ENCODE data around the gene ATP10B.
"Not testable (repeated sequence)": the region's sequence is repeated elsewhere in the genome, so short reads cannot be mapped to it uniquely, and the experiment has no call there.

The ATP10B gene

DNA sequence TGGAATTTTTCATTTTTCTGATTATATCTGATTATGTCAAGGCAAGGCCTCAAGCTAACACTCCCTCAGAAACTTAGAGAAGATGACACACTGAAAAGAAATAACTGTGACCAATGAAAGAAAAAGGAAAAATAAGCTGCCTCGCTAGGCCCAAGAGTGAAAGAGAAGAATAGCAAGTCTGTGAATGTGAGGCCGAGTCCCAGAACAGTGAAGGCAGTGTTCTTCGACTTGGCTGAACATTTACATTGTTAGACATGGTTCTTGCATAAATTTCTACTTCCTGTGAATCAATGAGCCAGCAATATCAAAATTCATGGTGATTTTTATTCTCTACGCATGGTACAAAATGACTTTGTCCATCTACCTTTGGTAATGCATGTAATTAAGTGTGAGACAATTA, at the start of gene ATP10B:
Gene ATP10B, minus strand, starts transcription at position 163 of the 400 bp plus-strand sequence. CDS start 164,137 bp downstream, outside the sequence.
- no peak within 1 kb of the TSS for H3K27ac ChIP-seq (ENCODE audit: low read depth, low read length)
- H3K9ac ChIP-seq (ENCODE audit: low read length): no peak within 1 kb of the TSS
- no peaks in the 10 kb centered on the region for H3K4me1 ChIP-seq (ENCODE audit: insufficient read depth, low read length)
- H3K27me3 ChIP-seq (ENCODE audit: control insufficient read depth in 1 of 2, insufficient read depth in 2 of 2, low read length in 2 of 2): no peaks in the 10 kb centered on the region
- no peaks in the 10 kb centered on the region for H3K36me3 ChIP-seq (ENCODE audit: insufficient read depth, low read length)
- H3K9me3 ChIP-seq (ENCODE audit: low read length): no peaks in the 10 kb centered on the region
- H3K4me3 ChIP-seq (ENCODE audit: low read depth in 1 of 2, low read length in 2 of 2): no peak within 1 kb of the TSS

DNA sequence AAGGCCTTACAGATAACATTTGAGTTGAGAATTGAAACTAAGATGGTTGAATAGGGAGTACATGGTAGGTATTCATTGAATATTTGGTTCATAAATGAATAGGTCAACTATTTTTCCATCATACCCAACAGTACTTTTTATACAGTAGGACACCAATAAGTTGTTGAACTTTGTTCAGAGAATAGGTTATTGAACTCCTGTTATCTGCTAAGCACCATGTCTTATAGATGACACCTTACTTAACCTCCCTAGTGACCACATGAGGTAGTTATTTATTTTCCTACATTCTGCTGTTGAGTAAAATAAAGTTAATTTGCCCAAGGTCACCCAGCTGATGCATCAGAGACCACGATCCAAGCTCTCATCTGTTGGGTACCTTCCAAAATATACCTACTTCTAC, 49.6 kb upstream of the ATP10B start:
- Histone ChIP-seq H3K9ac (ENCODE audit: low read length) (no peak overlapping the region), H3K36me3 (ENCODE audit: insufficient read depth, low read length) (no peaks in the 10 kb centered on the region), H3K27ac (ENCODE audit: low read depth, low read length) (no peak overlapping the region), H3K4me3 (ENCODE audit: low read depth in 1 of 2, low read length in 2 of 2) (no peak overlapping the region), H3K4me1 (ENCODE audit: insufficient read depth, low read length) (no peaks in the 10 kb centered on the region), H3K9me3 (ENCODE audit: low read length) (no peaks in the 10 kb centered on the region), H3K27me3 (ENCODE audit: control insufficient read depth in 1 of 2, insufficient read depth in 2 of 2, low read length in 2 of 2) (no peaks in the 10 kb centered on the region)

DNA sequence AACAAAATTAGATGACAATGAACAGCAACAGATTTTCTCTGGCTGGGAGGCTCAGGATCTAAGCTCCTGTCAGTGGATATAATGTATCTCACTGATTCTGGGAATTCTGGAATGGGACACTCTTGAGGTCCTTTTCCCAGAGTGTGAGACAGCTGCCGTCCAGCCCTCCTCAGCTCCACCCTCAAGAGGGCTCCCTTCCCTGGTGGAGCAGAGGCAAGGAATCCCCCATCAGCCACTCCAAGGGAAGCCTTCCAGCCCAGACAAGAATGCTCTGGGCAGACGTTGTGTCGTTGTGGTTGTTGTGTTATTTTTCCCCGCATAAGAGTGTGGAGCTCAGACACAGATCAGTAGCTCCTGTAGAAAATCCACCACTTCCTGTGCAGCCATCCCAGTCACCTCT, 47.7 kb upstream of the ATP10B start:
- Histone ChIP-seq H3K9me3 (ENCODE audit: low read length) (no peaks in the 10 kb centered on the region), H3K36me3 (ENCODE audit: insufficient read depth, low read length) (no peaks in the 10 kb centered on the region), H3K4me1 (ENCODE audit: insufficient read depth, low read length) (no peaks in the 10 kb centered on the region), H3K9ac (ENCODE audit: low read length) (no peak overlapping the region), H3K4me3 (ENCODE audit: low read depth in 1 of 2, low read length in 2 of 2) (no peak overlapping the region), H3K27me3 (ENCODE audit: control insufficient read depth in 1 of 2, insufficient read depth in 2 of 2, low read length in 2 of 2) (no peaks in the 10 kb centered on the region), H3K27ac (ENCODE audit: low read depth, low read length) (no peak overlapping the region)

GRCh38 chr5:160893180-160893964, 41.4 kb upstream of the ATP10B start:
- not testable (repeated sequence) for H3K27ac ChIP-seq (ENCODE audit: low read depth, low read length); H3K36me3 ChIP-seq (ENCODE audit: insufficient read depth, low read length); H3K9me3 ChIP-seq (ENCODE audit: low read length); H3K4me1 ChIP-seq (ENCODE audit: insufficient read depth, low read length); H3K4me3 ChIP-seq (ENCODE audit: low read depth in 1 of 2, low read length in 2 of 2); H3K27me3 ChIP-seq (ENCODE audit: control insufficient read depth in 1 of 2, insufficient read depth in 2 of 2, low read length in 2 of 2); H3K9ac ChIP-seq (ENCODE audit: low read length)

- H3K4me1 ChIP-seq (ENCODE audit: insufficient read depth, low read length): no peaks in the 10 kb centered on the region
- H3K9me3 ChIP-seq (ENCODE audit: low read length): no peaks in the 10 kb centered on the region
- no peak overlapping the region for H3K27ac ChIP-seq (ENCODE audit: low read depth, low read length)
- no peak overlapping the region for H3K9ac ChIP-seq (ENCODE audit: low read length)
- no peaks in the 10 kb centered on the region for H3K27me3 ChIP-seq (ENCODE audit: control insufficient read depth in 1 of 2, insufficient read depth in 2 of 2, low read length in 2 of 2)
- no peak overlapping the region for H3K4me3 ChIP-seq (ENCODE audit: low read depth in 1 of 2, low read length in 2 of 2)
- H3K36me3 ChIP-seq (ENCODE audit: insufficient read depth, low read length): no peaks in the 10 kb centered on the region
Measured at GRCh38 chr5:160887780-160888179, 35.8 kb upstream of the ATP10B start.

GRCh38 chr5:160873560-160874200, 21.7 kb upstream of the ATP10B start:
- H3K27ac ChIP-seq (ENCODE audit: low read depth, low read length); H3K9ac ChIP-seq (ENCODE audit: low read length); H3K27me3 ChIP-seq (ENCODE audit: control insufficient read depth in 1 of 2, insufficient read depth in 2 of 2, low read length in 2 of 2); H3K4me3 ChIP-seq (ENCODE audit: low read depth in 1 of 2, low read length in 2 of 2); H3K4me1 ChIP-seq (ENCODE audit: insufficient read depth, low read length); H3K36me3 ChIP-seq (ENCODE audit: insufficient read depth, low read length); H3K9me3 ChIP-seq (ENCODE audit: low read length): not testable (repeated sequence)

- no peak overlapping the region for H3K9ac ChIP-seq (ENCODE audit: low read length)
- H3K4me1 ChIP-seq (ENCODE audit: insufficient read depth, low read length): no peaks in the 10 kb centered on the region
- no peak overlapping the region for H3K4me3 ChIP-seq (ENCODE audit: low read depth in 1 of 2, low read length in 2 of 2)
- H3K27ac ChIP-seq (ENCODE audit: low read depth, low read length): no peak overlapping the region
- H3K27me3 ChIP-seq (ENCODE audit: control insufficient read depth in 1 of 2, insufficient read depth in 2 of 2, low read length in 2 of 2): no peaks in the 10 kb centered on the region
- H3K9me3 ChIP-seq (ENCODE audit: low read length): no peaks in the 10 kb centered on the region
- H3K36me3 ChIP-seq (ENCODE audit: insufficient read depth, low read length): no peaks in the 10 kb centered on the region
Measured at GRCh38 chr5:160869989-160870521, 18.0 kb upstream of the ATP10B start.

DNA sequence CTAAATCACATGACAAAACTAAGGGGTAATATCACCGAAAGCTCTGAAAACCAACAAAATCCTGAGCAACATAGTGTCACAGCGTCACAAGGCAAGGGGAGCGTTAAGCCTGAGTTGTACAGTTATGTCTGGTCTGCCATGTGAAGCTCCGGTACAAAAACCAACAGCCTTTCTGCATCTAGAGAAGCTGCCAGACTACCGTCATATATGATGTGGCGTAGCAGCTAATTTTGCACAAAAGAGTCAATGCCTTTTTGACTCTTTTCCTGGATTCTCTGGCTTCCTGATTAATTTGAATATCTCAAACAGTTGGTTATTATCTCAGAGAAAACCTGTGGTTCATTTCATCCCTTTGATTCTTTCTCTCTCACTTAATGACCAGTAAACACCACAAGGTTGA, 16.0 kb upstream of the ATP10B start:
- no peak overlapping the region for H3K9ac ChIP-seq (ENCODE audit: low read length)
- no peaks in the 10 kb centered on the region for H3K36me3 ChIP-seq (ENCODE audit: insufficient read depth, low read length)
- H3K4me1 ChIP-seq (ENCODE audit: insufficient read depth, low read length): no peaks in the 10 kb centered on the region
- no peak overlapping the region for H3K27ac ChIP-seq (ENCODE audit: low read depth, low read length)
- no peaks in the 10 kb centered on the region for H3K27me3 ChIP-seq (ENCODE audit: control insufficient read depth in 1 of 2, insufficient read depth in 2 of 2, low read length in 2 of 2)
- H3K4me3 ChIP-seq (ENCODE audit: low read depth in 1 of 2, low read length in 2 of 2): no peak overlapping the region
- no peaks in the 10 kb centered on the region for H3K9me3 ChIP-seq (ENCODE audit: low read length)

DNA sequence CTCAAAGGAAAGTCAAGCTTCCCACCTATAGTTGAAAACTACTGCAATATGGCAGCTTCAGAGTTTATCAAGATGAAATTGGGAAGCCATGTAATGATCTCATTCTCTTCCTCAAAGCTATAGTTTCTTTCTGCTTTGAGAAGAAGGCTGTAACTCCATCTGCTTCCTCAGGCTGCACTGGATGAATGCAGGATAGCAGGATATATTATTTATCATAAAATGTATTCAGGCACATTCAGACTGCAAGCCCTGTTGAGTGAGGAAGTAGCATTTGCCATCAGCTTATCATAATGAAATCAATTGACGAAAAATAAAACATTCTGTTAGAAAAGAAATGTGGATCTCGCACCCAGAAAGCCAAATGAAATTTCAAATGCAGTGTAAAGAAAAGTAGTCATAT, 560 bp downstream of the ATP10B start:
- Histone ChIP-seq H3K27me3 (ENCODE audit: control insufficient read depth in 1 of 2, insufficient read depth in 2 of 2, low read length in 2 of 2) (no peaks in the 10 kb centered on the region), H3K9me3 (ENCODE audit: low read length) (no peaks in the 10 kb centered on the region), H3K4me3 (ENCODE audit: low read depth in 1 of 2, low read length in 2 of 2) (no peak overlapping the region), H3K9ac (ENCODE audit: low read length) (no peak overlapping the region), H3K36me3 (ENCODE audit: insufficient read depth, low read length) (no peaks in the 10 kb centered on the region), H3K27ac (ENCODE audit: low read depth, low read length) (no peak overlapping the region), H3K4me1 (ENCODE audit: insufficient read depth, low read length) (no peaks in the 10 kb centered on the region)

GRCh38 chr5:160850421-160850820, 1.6 kb downstream of the ATP10B start:
- no peaks in the 10 kb centered on the region for H3K4me1 ChIP-seq (ENCODE audit: insufficient read depth, low read length)
- H3K9me3 ChIP-seq (ENCODE audit: low read length): no peaks in the 10 kb centered on the region
- H3K9ac ChIP-seq (ENCODE audit: low read length): no peak overlapping the region
- H3K27ac ChIP-seq (ENCODE audit: low read depth, low read length): no peak overlapping the region
- H3K27me3 ChIP-seq (ENCODE audit: control insufficient read depth in 1 of 2, insufficient read depth in 2 of 2, low read length in 2 of 2): no peaks in the 10 kb centered on the region
- no peaks in the 10 kb centered on the region for H3K36me3 ChIP-seq (ENCODE audit: insufficient read depth, low read length)
- H3K4me3 ChIP-seq (ENCODE audit: low read depth in 1 of 2, low read length in 2 of 2): no peak overlapping the region

DNA sequence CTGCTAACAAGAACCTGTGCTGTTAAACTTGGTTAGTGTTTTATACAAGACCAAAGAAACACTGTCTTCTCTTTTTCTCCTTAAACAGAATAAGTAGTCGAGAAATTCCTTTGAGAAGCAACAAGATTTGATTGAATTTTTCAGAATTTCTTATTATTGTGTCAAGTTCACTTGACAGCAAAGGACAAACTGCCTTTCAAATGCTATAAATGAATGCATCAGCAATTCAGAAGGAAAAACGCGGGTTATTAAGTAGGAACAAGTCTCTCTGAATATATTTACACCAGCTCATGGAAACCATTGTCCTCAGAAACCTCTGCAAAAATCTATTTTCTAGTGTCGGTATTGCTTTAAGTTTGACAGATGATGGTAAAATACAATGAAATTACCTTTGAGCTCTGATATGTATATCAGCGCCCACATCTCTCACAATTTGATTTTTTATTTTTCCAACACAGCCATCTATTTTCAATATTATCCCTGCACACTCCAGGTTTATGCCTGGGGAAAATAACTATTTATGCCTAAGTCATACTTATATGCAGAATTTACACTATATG, 4.4 kb downstream of the ATP10B start:
- H3K4me3 ChIP-seq (ENCODE audit: low read depth in 1 of 2, low read length in 2 of 2): no peak overlapping the region
- no peaks in the 10 kb centered on the region for H3K36me3 ChIP-seq (ENCODE audit: insufficient read depth, low read length)
- H3K9me3 ChIP-seq (ENCODE audit: low read length): no peaks in the 10 kb centered on the region
- no peak overlapping the region for H3K27ac ChIP-seq (ENCODE audit: low read depth, low read length)
- no peak overlapping the region for H3K9ac ChIP-seq (ENCODE audit: low read length)
- no peaks in the 10 kb centered on the region for H3K4me1 ChIP-seq (ENCODE audit: insufficient read depth, low read length)
- no peaks in the 10 kb centered on the region for H3K27me3 ChIP-seq (ENCODE audit: control insufficient read depth in 1 of 2, insufficient read depth in 2 of 2, low read length in 2 of 2)
